ENCODE measurements around the gene VWA8.

Gene VWA8

DNA sequence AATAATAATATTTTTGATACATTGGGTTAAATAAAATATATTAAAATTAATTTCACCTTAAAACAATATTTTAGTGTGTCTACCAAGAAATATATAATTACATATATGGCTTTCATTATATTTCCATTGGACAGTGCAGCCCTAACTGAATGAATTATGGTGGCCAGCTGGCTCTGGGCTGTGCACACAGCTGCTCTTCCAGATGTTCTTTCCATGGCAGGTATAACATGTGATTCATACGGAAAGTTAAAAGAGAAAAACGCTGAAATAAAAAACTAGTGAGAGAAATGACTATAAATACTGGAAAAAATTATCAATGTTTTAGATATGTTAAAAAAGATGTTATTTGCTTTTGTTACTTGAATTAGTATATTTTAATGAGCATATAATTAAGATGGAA is 287.3 kb downstream of the VWA8 start:
- TF ChIP-seq GATA2 (IDR thresholded peaks at IDR 0.05; ENCODE audit: low read depth, low read length) (no peak), GATA3 (IDR thresholded peaks at IDR 0.05; ENCODE audit: low read depth, low read length) (no peak)

DNA sequence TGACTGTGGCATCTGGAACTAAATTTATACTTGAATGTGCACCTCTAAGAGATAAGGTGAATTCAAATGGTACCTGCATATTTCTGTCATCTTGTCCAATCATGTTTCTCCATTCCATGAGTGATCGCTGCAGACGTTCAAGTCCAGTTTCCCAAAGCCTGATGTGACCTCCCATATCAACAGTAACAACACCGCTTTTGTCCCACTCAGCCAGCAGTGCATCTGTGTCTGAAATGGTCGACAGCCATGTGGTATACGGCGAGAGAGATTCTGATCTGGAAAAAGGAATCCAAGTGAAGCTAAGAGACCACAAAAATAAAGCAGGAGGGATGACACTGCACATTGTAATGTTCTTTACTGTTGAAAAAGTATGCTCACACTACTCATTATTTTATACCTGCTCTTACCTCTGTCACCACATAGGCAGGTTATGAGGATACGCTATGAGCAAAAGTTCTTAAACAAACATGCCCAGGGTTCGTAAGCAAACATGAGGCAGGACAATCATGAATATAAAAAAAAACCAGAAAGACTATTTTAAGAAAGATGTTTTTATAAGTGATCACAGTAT is 290.0 kb downstream of the VWA8 start:
- TF ChIP-seq GATA2 (IDR thresholded peaks at IDR 0.05; ENCODE audit: low read depth, low read length) (no peak), GATA3 (IDR thresholded peaks at IDR 0.05; ENCODE audit: low read depth, low read length) (no peak)

DNA sequence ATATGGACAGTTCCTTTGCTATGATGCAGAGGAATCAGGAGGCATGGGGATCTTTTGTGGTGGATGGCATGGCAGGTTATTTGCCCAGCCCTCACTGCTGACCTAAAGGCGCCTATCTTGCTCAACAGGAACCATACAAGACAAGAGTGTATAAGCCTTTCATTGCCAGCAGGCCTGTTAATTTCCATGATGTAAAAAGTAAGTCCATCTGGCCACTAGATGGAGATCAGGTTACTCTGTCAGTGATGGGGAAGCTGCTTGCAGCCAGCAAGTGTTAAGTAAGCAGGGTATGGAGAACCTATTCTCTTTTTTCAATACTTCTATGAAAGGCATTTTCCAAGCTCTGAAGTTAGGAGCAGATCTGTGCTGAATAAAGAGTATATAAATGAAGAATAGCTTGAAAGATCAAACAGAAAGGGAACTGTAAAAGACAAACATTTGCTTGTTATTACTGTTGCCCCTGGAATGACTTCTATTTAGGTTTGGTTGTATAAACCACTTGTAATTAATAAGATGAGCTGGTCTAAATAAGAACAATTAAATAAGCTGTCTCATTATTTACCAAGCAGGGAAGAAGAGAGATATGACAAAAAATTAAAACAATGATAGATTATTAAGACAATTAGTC is 292.7 kb downstream of the VWA8 start:
- no peak for TF ChIP-seq GATA3 (IDR thresholded peaks at IDR 0.05; ENCODE audit: low read depth, low read length)
- TF ChIP-seq GATA2 (IDR thresholded peaks at IDR 0.05; ENCODE audit: low read depth, low read length), result no peak

DNA sequence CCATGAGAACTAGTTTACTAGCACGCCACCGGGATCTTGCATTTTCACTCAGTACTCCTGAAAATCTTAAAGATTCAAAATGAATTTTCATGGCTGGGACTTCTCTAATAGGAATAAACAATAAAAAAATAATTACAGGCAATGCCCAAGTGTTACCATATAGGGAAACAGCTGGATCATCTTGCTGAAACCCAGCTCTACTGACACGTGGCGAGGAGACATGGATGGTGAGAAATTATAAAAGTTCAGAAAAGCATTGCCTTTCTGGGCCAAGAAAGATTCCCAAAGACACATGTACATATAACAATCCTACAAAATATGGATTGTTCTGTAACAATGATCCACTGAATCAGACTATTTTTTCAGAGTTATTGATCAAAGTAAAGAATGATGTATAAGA is 294.3 kb downstream of the VWA8 start:
- TF ChIP-seq GATA2 (IDR thresholded peaks at IDR 0.05; ENCODE audit: low read depth, low read length) (no peak), GATA3 (IDR thresholded peaks at IDR 0.05; ENCODE audit: low read depth, low read length) (no peak)

DNA sequence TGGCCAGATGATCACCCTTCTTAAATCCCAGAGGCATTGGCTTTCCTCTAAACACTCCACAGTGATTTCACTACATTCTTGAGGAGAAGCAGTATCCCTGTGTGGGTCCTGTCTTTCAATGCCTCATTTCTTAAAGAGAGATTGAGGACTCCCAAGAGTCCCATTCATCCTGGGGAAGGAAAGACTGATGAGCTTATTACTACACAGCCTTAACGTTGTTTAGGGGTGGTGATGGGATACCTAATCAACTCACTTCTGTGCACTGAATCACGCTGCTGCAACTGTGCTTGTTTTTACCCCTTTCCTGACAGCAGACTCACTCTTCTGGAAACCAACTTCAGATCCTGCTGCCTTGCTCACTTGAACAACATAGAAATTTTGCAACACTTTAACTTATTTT is 300.5 kb downstream of the VWA8 start:
- TF ChIP-seq GATA3 (IDR thresholded peaks at IDR 0.05; ENCODE audit: low read depth, low read length) (no peak), GATA2 (IDR thresholded peaks at IDR 0.05; ENCODE audit: low read depth, low read length) (no peak)

DNA sequence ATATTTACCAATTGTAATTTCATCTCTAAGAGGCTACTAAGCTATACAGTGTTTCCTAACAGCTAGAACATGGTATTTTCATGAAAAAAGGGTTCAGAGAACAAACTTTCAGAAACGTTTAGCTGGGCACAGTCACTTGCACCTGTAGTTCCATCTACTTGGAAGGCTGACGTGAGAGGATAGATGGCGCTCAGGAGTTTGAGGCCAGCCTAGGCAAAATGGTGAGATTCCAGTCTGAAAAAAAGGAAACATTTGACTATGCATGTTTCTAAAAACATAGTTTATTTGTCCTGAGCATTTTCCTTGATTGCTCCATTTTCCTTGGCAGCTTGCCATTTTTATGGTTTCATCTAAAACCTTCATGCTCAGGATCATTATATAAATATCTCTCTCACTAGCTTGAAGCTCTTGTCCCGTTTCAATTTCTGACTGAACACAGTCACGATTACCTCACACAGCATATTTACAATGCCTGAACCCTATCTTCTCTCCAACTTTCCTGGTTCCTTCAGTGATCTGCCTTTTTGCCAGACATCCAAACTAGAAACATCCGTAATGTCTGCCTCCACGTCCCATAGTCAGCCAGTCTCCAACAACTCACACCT is 302.8 kb downstream of the VWA8 start:
- no peak for TF ChIP-seq GATA3 (IDR thresholded peaks at IDR 0.05; ENCODE audit: low read depth, low read length)
- no peak for TF ChIP-seq GATA2 (IDR thresholded peaks at IDR 0.05; ENCODE audit: low read depth, low read length)

DNA sequence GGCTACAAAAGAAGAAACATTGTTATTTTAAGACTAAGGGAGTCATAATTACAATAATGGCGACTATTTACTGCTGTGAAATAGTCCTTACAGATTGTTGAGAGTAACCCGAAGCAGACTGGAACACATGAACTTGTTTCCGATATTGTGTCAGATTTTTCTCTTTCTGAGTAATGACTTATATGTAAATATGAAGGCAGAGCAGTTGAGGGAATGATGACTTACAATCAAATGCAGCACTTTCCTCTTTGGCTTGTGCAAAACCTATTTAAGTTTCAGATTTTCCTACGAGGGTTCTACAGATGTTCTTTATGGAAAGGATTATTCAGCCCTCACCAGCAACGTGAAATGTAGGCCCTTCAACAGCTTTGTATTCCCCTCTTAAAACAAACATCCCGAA is 304.9 kb downstream of the VWA8 start:
- TF ChIP-seq GATA2 (IDR thresholded peaks at IDR 0.05; ENCODE audit: low read depth, low read length) (no peak), GATA3 (IDR thresholded peaks at IDR 0.05; ENCODE audit: low read depth, low read length) (no peak)

DNA sequence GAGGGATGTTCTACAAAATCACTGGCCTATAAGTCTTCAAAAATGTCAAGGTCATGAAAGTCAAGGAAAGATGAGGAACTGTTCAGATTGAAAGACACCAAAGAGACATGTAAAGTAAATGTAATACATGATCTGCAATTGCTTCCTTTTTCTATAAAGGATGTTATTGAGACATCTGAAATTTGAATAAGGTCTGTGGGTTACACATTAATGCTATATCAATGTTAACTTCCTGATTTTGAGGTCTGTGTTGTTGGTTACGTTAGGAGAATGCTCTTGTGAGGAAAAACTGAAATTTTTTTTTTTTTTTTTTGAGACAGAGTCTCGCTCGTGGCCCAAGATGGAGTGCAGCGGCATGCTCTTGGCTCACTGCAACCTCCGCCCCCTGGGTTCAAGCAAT is 306.1 kb downstream of the VWA8 start:
- no peak for TF ChIP-seq GATA3 (IDR thresholded peaks at IDR 0.05; ENCODE audit: low read depth, low read length)
- no peak for TF ChIP-seq GATA2 (IDR thresholded peaks at IDR 0.05; ENCODE audit: low read depth, low read length)

DNA sequence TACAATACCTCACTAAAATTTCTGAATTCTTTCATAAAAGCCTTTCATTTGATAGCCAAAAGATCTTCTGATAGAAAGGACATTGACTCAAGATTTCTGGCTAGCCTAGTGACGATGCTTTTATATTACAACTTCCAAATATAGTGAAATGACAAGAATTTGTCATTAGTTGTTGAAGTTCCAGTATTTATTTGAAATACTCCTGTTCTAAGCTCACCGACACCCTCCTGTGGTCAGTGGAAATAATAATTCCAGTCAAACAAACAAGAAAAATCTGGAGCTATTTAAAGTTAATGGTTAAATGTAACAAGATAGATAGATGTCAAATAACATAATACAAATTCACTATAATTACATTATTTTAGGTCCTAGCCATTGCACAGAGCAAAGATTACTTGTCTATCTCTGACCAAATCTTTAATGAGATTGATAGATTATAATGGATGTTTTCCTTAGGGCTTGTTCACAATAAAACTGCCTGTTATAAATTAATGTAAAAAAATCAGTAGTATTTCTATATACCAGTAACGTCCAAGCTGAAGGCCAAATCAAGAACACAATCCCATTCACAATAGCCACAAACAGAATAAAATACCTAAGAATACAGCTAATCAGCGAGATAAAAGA is 308.1 kb downstream of the VWA8 start:
- TF ChIP-seq GATA3 (IDR thresholded peaks at IDR 0.05; ENCODE audit: low read depth, low read length) (no peak), GATA2 (IDR thresholded peaks at IDR 0.05; ENCODE audit: low read depth, low read length) (no peak)

DNA sequence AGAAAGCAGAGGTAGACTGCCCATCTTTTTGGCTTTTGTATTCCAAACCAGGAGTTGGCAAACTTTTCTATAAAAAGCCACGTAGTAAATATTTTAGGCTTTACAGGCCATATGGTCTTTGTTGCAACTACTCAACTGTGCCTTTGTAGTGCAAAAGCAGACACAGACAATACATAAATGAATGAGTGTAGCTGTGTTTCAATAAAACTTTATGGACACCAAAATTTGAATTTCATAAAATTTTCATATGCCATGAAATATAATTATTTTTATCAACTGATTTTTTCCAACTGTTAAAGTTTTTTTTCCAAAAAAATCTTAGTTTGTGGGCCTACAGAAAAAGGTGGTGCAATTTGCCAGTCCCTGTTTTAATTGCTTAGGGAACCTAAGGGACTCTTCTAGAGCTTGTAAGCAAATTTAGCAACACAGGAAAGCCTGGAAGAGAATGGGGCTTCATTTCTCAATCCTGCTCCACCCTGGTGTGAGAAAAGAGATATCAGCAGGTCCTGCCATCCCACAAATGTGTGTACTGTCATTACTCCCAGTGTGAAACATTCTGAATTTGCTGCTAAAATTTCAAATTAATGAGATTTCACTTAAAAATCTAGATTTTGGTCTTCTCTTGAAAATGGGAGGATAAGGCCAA is 309.4 kb downstream of the VWA8 start:
- TF ChIP-seq GATA2 (IDR thresholded peaks at IDR 0.05; ENCODE audit: low read depth, low read length) (no peak), GATA3 (IDR thresholded peaks at IDR 0.05; ENCODE audit: low read depth, low read length) (no peak)

DNA sequence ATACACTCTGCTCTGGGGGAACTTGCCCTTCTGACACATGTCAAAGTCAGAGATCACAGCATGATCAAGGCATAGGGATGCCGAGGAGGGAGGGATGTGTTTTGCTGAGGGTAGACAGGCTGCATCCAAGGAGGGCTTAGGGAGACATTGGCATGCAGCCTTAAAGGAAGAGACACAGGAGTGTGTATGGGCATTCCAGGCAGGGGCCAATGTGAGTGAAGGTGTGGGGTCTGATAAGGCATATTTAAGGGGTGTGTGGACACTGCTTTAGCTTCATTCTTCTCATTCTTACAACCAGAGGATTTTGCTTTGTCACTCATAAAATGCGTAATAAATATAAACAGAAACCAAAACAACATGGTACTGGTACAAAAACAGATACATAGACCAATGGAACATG is 310.2 kb downstream of the VWA8 start:
- TF ChIP-seq GATA2 (IDR thresholded peaks at IDR 0.05; ENCODE audit: low read depth, low read length) (no peak), GATA3 (IDR thresholded peaks at IDR 0.05; ENCODE audit: low read depth, low read length) (no peak)

DNA sequence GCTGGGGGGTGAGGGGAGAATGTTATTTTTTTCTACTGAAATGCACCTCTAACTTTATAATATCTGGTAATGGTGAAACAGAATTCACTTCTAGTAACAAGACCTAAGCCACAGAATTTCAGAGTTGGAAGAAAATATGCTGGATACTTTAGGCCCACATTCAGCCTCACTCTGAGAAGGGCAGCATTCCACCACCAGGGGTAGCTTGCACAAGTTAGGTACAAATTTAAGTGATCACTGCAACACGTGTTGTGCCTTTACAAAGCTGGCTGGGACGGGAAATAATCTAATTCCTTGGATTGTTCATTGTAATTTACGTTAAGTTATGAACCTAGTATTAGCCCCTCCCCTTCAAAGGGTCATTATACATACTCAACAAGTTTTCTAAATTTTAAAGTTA is 311.2 kb downstream of the VWA8 start:
- TF ChIP-seq GATA2 (IDR thresholded peaks at IDR 0.05; ENCODE audit: low read depth, low read length), result no peak
- TF ChIP-seq GATA3 (IDR thresholded peaks at IDR 0.05; ENCODE audit: low read depth, low read length), result no peak

DNA sequence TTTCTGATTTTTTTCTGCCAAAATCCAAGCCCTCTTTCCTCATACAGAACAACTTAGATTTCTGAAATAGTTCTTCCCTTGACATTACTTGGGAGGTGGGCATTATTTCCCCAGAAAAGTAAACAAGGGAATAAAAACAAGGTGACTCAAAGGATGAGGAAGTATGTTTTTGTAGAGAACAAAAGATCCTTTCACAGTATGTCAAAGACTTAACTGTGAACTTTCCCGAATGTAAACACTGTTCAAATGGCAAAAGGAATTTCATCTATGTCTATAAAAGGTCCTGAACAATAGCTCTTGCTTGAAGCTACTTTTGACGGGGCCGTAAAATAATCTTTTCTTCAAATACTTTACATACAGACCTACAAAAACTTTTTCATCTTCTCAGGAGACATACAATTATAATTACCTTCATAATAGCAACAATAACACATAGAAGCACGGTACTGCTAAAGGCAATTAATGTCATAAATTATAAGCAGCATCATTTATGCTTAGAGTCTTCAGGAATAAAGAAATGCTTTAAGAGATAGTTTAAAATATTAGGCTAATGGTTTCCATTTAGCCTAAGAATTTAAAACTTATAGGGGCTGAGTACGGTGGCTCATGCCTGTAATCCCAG is 312.5 kb downstream of the VWA8 start:
- TF ChIP-seq GATA3 (IDR thresholded peaks at IDR 0.05; ENCODE audit: low read depth, low read length) (no peak), GATA2 (IDR thresholded peaks at IDR 0.05; ENCODE audit: low read depth, low read length) (no peak)

DNA sequence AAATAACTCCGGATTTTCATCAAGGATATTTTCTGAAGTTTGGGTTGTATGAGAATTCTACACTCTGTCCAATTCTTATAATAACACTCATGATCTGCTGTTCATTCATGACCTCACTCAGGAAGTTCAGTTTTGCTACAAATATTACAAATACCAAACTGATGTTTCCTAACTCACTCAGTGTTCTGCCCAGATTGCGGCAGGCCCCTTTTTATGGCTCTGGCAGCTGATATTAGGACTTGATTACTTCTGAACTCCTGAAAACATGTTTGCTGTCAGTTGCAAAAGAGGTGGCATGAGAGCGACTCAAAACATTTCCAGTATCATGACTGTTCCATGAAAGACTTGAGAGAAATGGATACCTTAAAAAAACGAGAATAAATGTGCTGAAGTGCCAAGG is 315.6 kb downstream of the VWA8 start:
- no peak for TF ChIP-seq GATA3 (IDR thresholded peaks at IDR 0.05; ENCODE audit: low read depth, low read length)
- TF ChIP-seq GATA2 (IDR thresholded peaks at IDR 0.05; ENCODE audit: low read depth, low read length), result no peak
